Keratinocyte (primary cell): ENCODE results near the gene CNTROB. TPM values are rescaled to one million over a fixed set of nuclear protein-coding genes. Genes with fewer than 3 reads are reported as not detected.

Experiments
- DNase-seq: peaks from one replicate; pipeline ENCODE4 v3.0.0-alpha.2; 2011; ENCODE audit warnings: low read depth, missing footprints, low spot score
- FAIRE-seq: peaks from 2 replicates; lab custom pipeline; 2011; peaks lifted over from hg19 to GRCh38; lab: Jason Lieb, UNC
- H2AFZ ChIP-seq: 2 replicates; pipeline ENCODE4 v1.6.0; 2012; ENCODE audit warnings: low read length, control low read depth, inconsistent platforms; ENCODE audit not compliant: control insufficient read depth
- H3K27ac ChIP-seq: 2 replicates; pipeline ENCODE4 v1.5.1; 2011; ENCODE audit warnings: low read length; ENCODE audit not compliant: control insufficient read depth, insufficient read depth
- H3K27me3 ChIP-seq: 3 replicates; pipeline ENCODE4 v1.6.0; 2011; ENCODE audit warnings: low read length; ENCODE audit not compliant: control insufficient read depth, insufficient read depth; ENCODE audit errors: extremely low read depth
- H3K36me3 ChIP-seq, 2 experiments: 2 replicates in 1 of 2; 3 replicates in 1 of 2; pipeline ENCODE4 v1.5.1; 2011; ENCODE audit warnings: low read length in 2 of 2, mild to moderate bottlenecking in 1 of 2; ENCODE audit not compliant: control insufficient read depth in 2 of 2, insufficient read depth in 2 of 2; ENCODE audit errors: extremely low read depth in 1 of 2
- H3K4me1 ChIP-seq: 3 replicates; pipeline ENCODE4 v1.5.1; 2011; ENCODE audit warnings: low read length; ENCODE audit not compliant: control insufficient read depth, insufficient read depth; ENCODE audit errors: extremely low read depth
- H3K4me2 ChIP-seq: 3 replicates; pipeline ENCODE4 v1.6.0; 2011; ENCODE audit warnings: low read depth, low read length; ENCODE audit not compliant: control insufficient read depth, insufficient read depth; ENCODE audit errors: extremely low read depth
- H3K4me3 ChIP-seq, 3 experiments: fragments of 200-600 bp in 1 of 3; sonication (generic) in 1 of 3; 2 replicates in 2 of 3; 3 replicates in 1 of 3; pipeline ENCODE4 v1.5.1; 2011 to 2016; ENCODE audit warnings: low read length in 3 of 3, mild to moderate bottlenecking in 3 of 3, control low read depth in 2 of 3, inconsistent platforms in 1 of 3, low read depth in 1 of 3, mixed read lengths in 1 of 3, mixed run types in 1 of 3, moderate library complexity in 1 of 3; ENCODE audit not compliant: control insufficient read depth in 2 of 3, insufficient read depth in 2 of 3; ENCODE audit errors: extremely low read depth in 1 of 3
- H3K79me2 ChIP-seq: 2 replicates; pipeline ENCODE4 v1.6.0; 2012; ENCODE audit warnings: low read length; ENCODE audit not compliant: control insufficient read depth, insufficient read depth
- H3K9ac ChIP-seq: 3 replicates; pipeline ENCODE4 v1.6.0; 2011; ENCODE audit warnings: low read length; ENCODE audit not compliant: control insufficient read depth, insufficient read depth; ENCODE audit errors: extremely low read depth
- H3K9me1 ChIP-seq: 3 replicates; pipeline ENCODE4 v1.6.0; 2011; ENCODE audit warnings: low read length; ENCODE audit not compliant: control insufficient read depth, insufficient read depth; ENCODE audit errors: extremely low read depth
- H3K9me3 ChIP-seq: 2 replicates; pipeline ENCODE4 v1.5.1; 2012; ENCODE audit warnings: low read depth, low read length; ENCODE audit not compliant: control insufficient read depth
- H4K20me1 ChIP-seq: 3 replicates; pipeline ENCODE4 v1.6.0; 2011; ENCODE audit warnings: low read length; ENCODE audit not compliant: control insufficient read depth, insufficient read depth; ENCODE audit errors: extremely low read depth
- EZH2 ChIP-seq: IDR thresholded peaks from one replicate; pipeline ENCODE4 v1.6.1; 2012; ENCODE audit warnings: inconsistent platforms, mild to moderate bottlenecking, low read length, moderate library complexity
- dilution Hi-C: fragments of 300-500 bp; cut with MboI; formaldehyde crosslinking; loops from one replicate; pipeline ENCODE4 v1.7.0; 2020; ENCODE audit warnings: low sequenced_read_pairs; ENCODE audit not compliant: extremely low pct_ligation_motif_present
- polyA plus RNA-seq, 5 experiments: library from polyadenylated mRNA; depleted of rRNA in 3 of 5; stranded (reverse) in 3 of 5; stranded (forward) in 1 of 5; unstranded in 1 of 5; fragments of >200 nt; gene quantifications; 1 replicate in 1 of 5; 2 replicates in 3 of 5; 3 replicates in 1 of 5; pipeline versions ENCODE4 v1.2.1 to v1.2.3, GENCODE V29; 2011 to 2012; ENCODE audit warnings: missing spikeins in 2 of 5, low read depth in 1 of 5, low replicate concordance in 1 of 5
- TF ChIP-seq, protein P1 (sequence below), 3 experiments: IDR thresholded peaks in 1 of 3; conservative IDR thresholded peaks in 1 of 3; optimal IDR thresholded peaks in 1 of 3; 2 replicates in 2 of 3; 3 replicates in 1 of 3; pipeline versions ENCODE3 to v1.5.1; 2011; ENCODE audit warnings: low read length in 3 of 3, mild to moderate bottlenecking in 3 of 3, moderate library complexity in 2 of 3, control low read depth in 1 of 3, inconsistent platforms in 1 of 3; ENCODE audit not compliant: insufficient read depth in 2 of 3; ENCODE audit errors: extremely low read depth in 1 of 3

The CNTROB gene
- polyA plus RNA-seq, 1 donor (not counting 4 experiments of a cell fraction or from before 2014, with no cell fraction given) = 17.4 TPM

DNA sequence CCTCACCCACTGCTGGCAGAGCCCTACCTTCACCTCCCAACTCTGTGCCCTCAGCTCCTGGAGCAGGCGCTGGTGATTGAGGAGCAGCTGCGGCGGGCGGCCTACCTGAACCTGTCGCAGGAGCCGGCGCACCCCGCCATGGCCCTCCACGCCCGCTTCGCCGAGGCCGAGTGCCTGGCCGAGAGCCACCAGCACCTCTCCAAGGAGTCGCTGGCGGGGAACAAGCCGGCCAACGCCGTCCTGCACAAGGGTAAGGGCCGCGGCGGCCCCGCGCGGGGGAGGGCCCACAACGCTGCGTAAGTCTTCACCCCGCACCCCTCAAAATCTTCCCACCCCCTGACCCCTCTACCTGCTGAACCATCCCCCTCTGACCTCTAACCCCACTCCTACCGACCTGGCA lies 22.9 kb upstream of the CNTROB start:
- H3K9me3 ChIP-seq = no peaks in the 10 kb centered on the region

DNA sequence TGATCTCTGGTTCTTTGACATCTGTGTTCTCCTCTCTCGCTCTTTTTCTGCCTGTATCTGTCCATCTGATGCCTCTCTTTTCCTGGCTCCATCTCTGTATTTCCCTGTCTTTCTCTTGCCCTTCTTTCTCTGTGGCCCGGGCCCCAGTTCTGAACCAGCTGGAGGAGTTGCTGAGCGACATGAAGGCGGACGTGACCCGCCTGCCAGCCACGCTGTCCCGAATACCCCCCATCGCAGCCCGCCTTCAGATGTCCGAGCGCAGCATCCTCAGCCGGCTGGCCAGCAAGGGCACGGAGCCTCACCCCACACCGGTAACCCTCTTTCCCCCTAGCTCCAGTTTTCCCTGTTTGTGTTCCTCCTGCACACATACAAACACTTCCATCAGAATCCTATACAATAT lies 21.7 kb upstream of the CNTROB start:
- Histone ChIP-seq H3K4me3 (no peak overlapping the region), H3K27me3 (no peaks in the 10 kb centered on the region), H3K36me3 (peaks cover 30 to 41% of the 10 kb centered on the region in 2 experiments), H3K9ac (no peak overlapping the region), H4K20me1 (no peaks in the 10 kb centered on the region), H3K27ac (no peak overlapping the region), H3K4me2 (no peak overlapping the region), H3K9me3 (no peaks in the 10 kb centered on the region), H2AFZ (no peak overlapping the region), H3K9me1 (no peaks in the 10 kb centered on the region), H3K79me2 (no peaks in the 10 kb centered on the region), H3K4me1 (peaks cover 14% of the 10 kb centered on the region)
- FAIRE-seq (no peak), DNase-seq (no peak)
- dilution Hi-C loops = no loop called here
- TF ChIP-seq, protein P1, sequence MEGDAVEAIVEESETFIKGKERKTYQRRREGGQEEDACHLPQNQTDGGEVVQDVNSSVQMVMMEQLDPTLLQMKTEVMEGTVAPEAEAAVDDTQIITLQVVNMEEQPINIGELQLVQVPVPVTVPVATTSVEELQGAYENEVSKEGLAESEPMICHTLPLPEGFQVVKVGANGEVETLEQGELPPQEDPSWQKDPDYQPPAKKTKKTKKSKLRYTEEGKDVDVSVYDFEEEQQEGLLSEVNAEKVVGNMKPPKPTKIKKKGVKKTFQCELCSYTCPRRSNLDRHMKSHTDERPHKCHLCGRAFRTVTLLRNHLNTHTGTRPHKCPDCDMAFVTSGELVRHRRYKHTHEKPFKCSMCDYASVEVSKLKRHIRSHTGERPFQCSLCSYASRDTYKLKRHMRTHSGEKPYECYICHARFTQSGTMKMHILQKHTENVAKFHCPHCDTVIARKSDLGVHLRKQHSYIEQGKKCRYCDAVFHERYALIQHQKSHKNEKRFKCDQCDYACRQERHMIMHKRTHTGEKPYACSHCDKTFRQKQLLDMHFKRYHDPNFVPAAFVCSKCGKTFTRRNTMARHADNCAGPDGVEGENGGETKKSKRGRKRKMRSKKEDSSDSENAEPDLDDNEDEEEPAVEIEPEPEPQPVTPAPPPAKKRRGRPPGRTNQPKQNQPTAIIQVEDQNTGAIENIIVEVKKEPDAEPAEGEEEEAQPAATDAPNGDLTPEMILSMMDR (optimal IDR thresholded peaks at IDR 0.05 in 1 of 3, IDR thresholded peaks at IDR 0.05 in 1 of 3, conservative IDR thresholded peaks at IDR 0.05 in 1 of 3; ENCODE audit: extremely low read depth in 1 of 3, insufficient read depth in 2 of 3, low read length in 3 of 3) = no peak
- no peak for TF ChIP-seq EZH2

More for the DNA sequence above, 22.9 kb upstream of the CNTROB start:
- H4K20me1 ChIP-seq = no peaks in the 10 kb centered on the region
- H3K9me1 ChIP-seq = no peaks in the 10 kb centered on the region
- no peak overlapping the region for H2AFZ ChIP-seq
- H3K27ac ChIP-seq = no peak overlapping the region
- FAIRE-seq (no peak), DNase-seq (no peak)
- no peak overlapping the region for H3K4me2 ChIP-seq
- no peak overlapping the region for H3K9ac ChIP-seq
- TF ChIP-seq EZH2 = no peak
- TF ChIP-seq, protein P1 (optimal IDR thresholded peaks at IDR 0.05 in 1 of 3, IDR thresholded peaks at IDR 0.05 in 1 of 3, conservative IDR thresholded peaks at IDR 0.05 in 1 of 3; ENCODE audit: extremely low read depth in 1 of 3, insufficient read depth in 2 of 3, low read length in 3 of 3) = no peak
- no peaks in the 10 kb centered on the region for H3K27me3 ChIP-seq
- H3K36me3 ChIP-seq = peaks cover 31 to 51% of the 10 kb centered on the region in 2 experiments
- dilution Hi-C loops = no loop called here
- no peak overlapping the region for H3K4me3 ChIP-seq
- H3K79me2 ChIP-seq = no peaks in the 10 kb centered on the region
- H3K4me1 ChIP-seq = peaks cover 2% of the 10 kb centered on the region
